ENCODE data around the gene ABCA4. TPM values are rescaled to one million over a fixed set of nuclear protein-coding genes. Genes with fewer than 3 reads are reported as not detected.

The ABCA4 gene
- total and polyA plus RNA-seq, 7 donors = 0.03 to 0.32 (median 0.09) TPM; not detected in 2

DNA sequence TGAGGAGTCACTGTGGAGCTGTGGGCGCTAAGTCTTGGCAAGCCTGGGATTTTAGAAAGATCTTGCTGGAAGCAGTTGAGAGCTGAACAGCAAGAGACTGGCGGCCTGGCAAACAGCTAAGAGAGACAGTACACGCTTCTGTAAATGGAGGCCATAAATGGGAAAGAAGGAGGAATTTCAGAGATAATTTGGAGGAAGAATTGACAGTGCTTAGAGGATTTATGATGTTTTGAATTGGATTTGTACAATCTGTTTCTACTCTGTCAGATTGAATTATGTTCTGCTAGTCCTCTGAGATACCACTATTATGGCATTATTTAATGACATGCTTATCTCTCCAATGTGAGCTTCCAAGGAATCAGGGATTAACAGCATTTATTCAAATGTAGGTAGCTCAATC, 50.1 kb downstream of the ABCA4 start:
- WGBS, 3 donors = 94 to 95% (median 95%) methylated on average over 3 of the region's 3 CpGs
- no peak overlapping the region for H3K27ac ChIP-seq
- ATAC-seq (no peak), DNase-seq (no peak)
- intact Hi-C loops (cut with DNase I) = no loop called here
- TF ChIP-seq, protein P1, sequence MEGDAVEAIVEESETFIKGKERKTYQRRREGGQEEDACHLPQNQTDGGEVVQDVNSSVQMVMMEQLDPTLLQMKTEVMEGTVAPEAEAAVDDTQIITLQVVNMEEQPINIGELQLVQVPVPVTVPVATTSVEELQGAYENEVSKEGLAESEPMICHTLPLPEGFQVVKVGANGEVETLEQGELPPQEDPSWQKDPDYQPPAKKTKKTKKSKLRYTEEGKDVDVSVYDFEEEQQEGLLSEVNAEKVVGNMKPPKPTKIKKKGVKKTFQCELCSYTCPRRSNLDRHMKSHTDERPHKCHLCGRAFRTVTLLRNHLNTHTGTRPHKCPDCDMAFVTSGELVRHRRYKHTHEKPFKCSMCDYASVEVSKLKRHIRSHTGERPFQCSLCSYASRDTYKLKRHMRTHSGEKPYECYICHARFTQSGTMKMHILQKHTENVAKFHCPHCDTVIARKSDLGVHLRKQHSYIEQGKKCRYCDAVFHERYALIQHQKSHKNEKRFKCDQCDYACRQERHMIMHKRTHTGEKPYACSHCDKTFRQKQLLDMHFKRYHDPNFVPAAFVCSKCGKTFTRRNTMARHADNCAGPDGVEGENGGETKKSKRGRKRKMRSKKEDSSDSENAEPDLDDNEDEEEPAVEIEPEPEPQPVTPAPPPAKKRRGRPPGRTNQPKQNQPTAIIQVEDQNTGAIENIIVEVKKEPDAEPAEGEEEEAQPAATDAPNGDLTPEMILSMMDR (IDR thresholded peaks at IDR 0.05) = no peak
- no peaks in the 10 kb centered on the region for H3K36me3 ChIP-seq (ENCODE audit: insufficient read depth in 1 of 2, low read depth in 1 of 2)
- H3K4me1 ChIP-seq = peaks cover 18% of the 10 kb centered on the region
- H3K4me3 ChIP-seq = no peak overlapping the region
- H3K27me3 ChIP-seq (ENCODE audit: insufficient read depth in 3 of 3, low read length in 2 of 3) = no peaks in the 10 kb centered on the region
- H3K9me3 ChIP-seq = no peaks in the 10 kb centered on the region

- Histone ChIP-seq H3K4me1 (peaks cover 18% of the 10 kb centered on the region), H3K27me3 (ENCODE audit: insufficient read depth in 3 of 3, low read length in 2 of 3) (no peaks in the 10 kb centered on the region), H3K27ac (no peak overlapping the region), H3K36me3 (ENCODE audit: insufficient read depth in 1 of 2, low read depth in 1 of 2) (no peaks in the 10 kb centered on the region), H3K9me3 (no peaks in the 10 kb centered on the region), H3K4me3 (no peak overlapping the region)
- no peak for ATAC-seq
- intact Hi-C loops (cut with DNase I) = loop anchor here (5.0 to 10.0 kb wide), 3 partner anchors 122 to 395 kb away; no protein-coding TSS in a partner anchor
- DNase-seq = no peak
- TF ChIP-seq, protein P1 (IDR thresholded peaks at IDR 0.05) = no peak
- 38 to 74% (median 57%) methylated on average over 2 of the region's 2 CpGs for WGBS, 3 donors
These were observed 51.0 kb downstream of the ABCA4 start for GRCh38 chr1:94069919-94070285.

GRCh38 chr1:94068999-94069918, 51.7 kb downstream of the ABCA4 start:
- peak in 2 of 4 donors; percentile 40 to 67 for ATAC-seq

GRCh38 chr1:94068096-94068998, 52.6 kb downstream of the ABCA4 start:
- DNase-seq = no peak
- 76 to 82% (median 80%) methylated on average over 6 of the region's 6 CpGs for WGBS, 3 donors
- Histone ChIP-seq H3K36me3 (ENCODE audit: insufficient read depth in 1 of 2, low read depth in 1 of 2) (no peaks in the 10 kb centered on the region), H3K27ac (peak overlapping the region; percentile 30), H3K4me1 (peaks cover 14% of the 10 kb centered on the region), H3K9me3 (no peaks in the 10 kb centered on the region), H3K27me3 (ENCODE audit: insufficient read depth in 3 of 3, low read length in 2 of 3) (no peaks in the 10 kb centered on the region), H3K4me3 (no peak overlapping the region)
- peak in 2 of 4 donors; percentile 43 to 61 for ATAC-seq
- TF ChIP-seq, protein P1 (IDR thresholded peaks at IDR 0.05) = no peak
- intact Hi-C loops (cut with DNase I) = loop anchor here (5.0 to 10.0 kb wide), 3 partner anchors 124 to 396 kb away; no protein-coding TSS in a partner anchor

More at GRCh38 chr1:94068999-94069918, 51.7 kb downstream of the ABCA4 start:
- Histone ChIP-seq H3K4me3 (no peak overlapping the region), H3K9me3 (no peaks in the 10 kb centered on the region), H3K27ac (peak overlapping the region; percentile 30), H3K4me1 (peaks cover 18% of the 10 kb centered on the region), H3K36me3 (ENCODE audit: insufficient read depth in 1 of 2, low read depth in 1 of 2) (no peaks in the 10 kb centered on the region), H3K27me3 (ENCODE audit: insufficient read depth in 3 of 3, low read length in 2 of 3) (no peaks in the 10 kb centered on the region)
- intact Hi-C loops (cut with DNase I) = loop anchor here (5.0 to 10.0 kb wide), 3 partner anchors 123 to 396 kb away; no protein-coding TSS in a partner anchor
- 42 to 49% (median 42%) methylated on average over 16 of the region's 16 CpGs for WGBS, 3 donors
- peak in 1 of 2 donors; percentile 61 for DNase-seq
- TF ChIP-seq, protein P1 (IDR thresholded peaks at IDR 0.05) = no peak
